ENCODE data around the gene MAPKAPK5. TPM values are rescaled to one million over a fixed set of nuclear protein-coding genes. Genes with fewer than 3 reads are reported as not detected.

The MAPKAPK5 gene
- total and polyA plus RNA-seq, 2 of the 13 experiments (the other 11 are each of a cell fraction or from before 2014, with no cell fraction given) = 43.2 to 58.2 TPM

GRCh38 chr12:111868676-111869588 is 26.9 kb downstream of the MAPKAPK5 start:
- no peaks in the 10 kb centered on the region for H3K27me3 ChIP-seq (ENCODE audit: control insufficient read depth in 1 of 2, insufficient read depth in 2 of 2, low read length in 2 of 2)
- 0 out of 2 replicates have a peak, but pooled peaks cover 2% of the 10 kb centered on the region for H3K4me1 ChIP-seq (ENCODE audit: insufficient read depth, low read length)
- H3K27ac ChIP-seq (ENCODE audit: extremely low read length, insufficient read depth, low read length) = no peak overlapping the region
- no peak for TF ChIP-seq HOXA5 (CRISPR knock-in tag; IDR thresholded peaks at IDR 0.05)
- no peak for TF ChIP-seq NR2F1 (CRISPR knock-in tag; IDR thresholded peaks at IDR 0.05)
- no peak for TF ChIP-seq ZNF33B (CRISPR knock-in tag; IDR thresholded peaks at IDR 0.05)
- TF ChIP-seq SSRP1 (CRISPR knock-in tag; IDR thresholded peaks at IDR 0.05) = no peak
- no peak for TF ChIP-seq SRF (IDR thresholded peaks at IDR 0.05; ENCODE audit: low read depth, low read length)
- no peak for TF ChIP-seq ZFP36L2 (CRISPR knock-in tag; IDR thresholded peaks at IDR 0.05)
- TF ChIP-seq CBFB (CRISPR knock-in tag; IDR thresholded peaks at IDR 0.05) = no peak
- TF ChIP-seq GPBP1L1 (CRISPR knock-in tag; IDR thresholded peaks at IDR 0.05) = no peak
- no peak for TF ChIP-seq ZNF160 (CRISPR knock-in tag; IDR thresholded peaks at IDR 0.05)
- TF ChIP-seq ZNF329 (CRISPR knock-in tag; IDR thresholded peaks at IDR 0.05; ENCODE audit: low read depth) = no peak
- TF ChIP-seq SYNCRIP (IDR thresholded peaks at IDR 0.05; ENCODE audit: insufficient read depth, low read depth, low read length) = no peak
- TF ChIP-seq ZSCAN29 (CRISPR knock-in tag; conservative IDR thresholded peaks at IDR 0.05) = no peak
- TF ChIP-seq PRDM15 (CRISPR knock-in tag; IDR thresholded peaks at IDR 0.05) = no peak
- no peak for TF ChIP-seq ZNF12 (CRISPR knock-in tag; IDR thresholded peaks at IDR 0.05)
- TF ChIP-seq HOXA3 (CRISPR knock-in tag; IDR thresholded peaks at IDR 0.05) = no peak
- no peak for TF ChIP-seq ZNF503 (CRISPR knock-in tag; IDR thresholded peaks at IDR 0.05)
- CTCF ChIA-PET (ENCODE audit: low intra/inter-chr PET ratio, low total read pairs) = no interaction called here
- H3K36me3 ChIP-seq (replicated peaks in 1 of 2; ENCODE audit: control insufficient read depth in 1 of 2, insufficient read depth in 2 of 2, low read length in 2 of 2) = peaks cover 22 to 80% of the 10 kb centered on the region in 2 experiments
- no peaks in the 10 kb centered on the region for H3K9me3 ChIP-seq (ENCODE audit: low read length)
- intact Hi-C loops (cut with micrococcal nuclease; ENCODE audit: unreplicated experiment) = no loop called here
- no peak overlapping the region for H2AFZ ChIP-seq (ENCODE audit: low read length)
- peaks cover 5% of the 10 kb centered on the region for H3K79me2 ChIP-seq (ENCODE audit: insufficient read depth, low read length)
- no TSS peak for BruUV-seq (replicated peaks)
- no peaks in the 10 kb centered on the region for H4K20me1 ChIP-seq (ENCODE audit: insufficient read depth, low read length)
- no peak overlapping the region for H3K4me2 ChIP-seq (ENCODE audit: low read depth, low read length)
- 100% methylated on average over 2 of the region's 2 CpGs for WGBS (ENCODE audit: low lambda C conversion rate)
- in situ Hi-C loops (cut with HindIII; ENCODE audit: extremely low pct_ligation_motif_present, low pct_unique_long_range_greater_than_20kb) = no loop called here
- no peak overlapping the region for H3K4me3 ChIP-seq (replicated peaks in 1 of 3; ENCODE audit: insufficient read depth in 1 of 3, low read depth in 2 of 3, low read length in 3 of 3)
- POLR2A ChIA-PET = no interaction called here
- DNase-seq (ENCODE audit: low spot score) (no peak), FAIRE-seq (no peak), ATAC-seq (no peak)
- H3K9ac ChIP-seq (ENCODE audit: insufficient read depth, low read depth, low read length) = no peak overlapping the region

Data from HepG2 (cell line).